Measurements from ENCODE around the gene KRTAP10-2.

The KRTAP10-2 gene

GRCh38 chr21:44515359-44516165 lies 35.7 kb downstream of the KRTAP10-2 start:
- H3K9ac ChIP-seq (ENCODE audit: low read length), result no peak overlapping the region
- no peaks in the 10 kb centered on the region for H3K27me3 ChIP-seq (ENCODE audit: low read length)
- H3K4me2 ChIP-seq (ENCODE audit: low read depth, low read length, poor library complexity, severe bottlenecking), result no peak overlapping the region

DNA sequence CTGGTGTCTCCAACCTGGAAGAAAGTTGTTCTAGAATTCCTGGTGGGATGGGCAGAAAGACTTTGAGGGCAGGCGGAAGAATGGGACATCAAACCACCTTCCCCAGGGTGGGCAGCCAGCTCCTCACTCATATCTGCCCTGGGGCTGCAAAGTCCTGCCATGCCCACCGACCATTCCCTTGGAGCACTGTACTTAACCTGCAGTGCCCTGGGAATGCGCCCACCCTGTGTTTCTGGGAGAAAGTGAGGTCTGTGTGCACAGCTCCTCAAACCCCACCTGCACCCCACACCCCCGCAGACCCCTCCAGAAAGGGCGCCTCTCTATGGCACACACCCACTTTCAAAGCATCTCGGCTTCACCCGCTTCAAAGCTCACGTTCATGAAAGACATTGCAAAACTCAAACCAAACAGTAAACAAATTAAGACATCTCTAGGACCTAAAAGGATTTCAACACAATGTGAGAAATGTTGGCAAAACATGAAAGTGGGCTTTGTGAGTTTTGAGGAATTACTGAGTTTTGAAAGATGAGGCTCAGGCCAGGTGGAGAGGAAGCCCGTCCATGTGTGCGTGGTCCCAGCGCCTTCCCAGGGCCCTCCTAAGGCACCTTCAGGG lies 36.5 kb downstream of the KRTAP10-2 start:
- H3K9me3 ChIP-seq (ENCODE audit: insufficient read depth, low read length), result no peaks in the 10 kb centered on the region
- no peak overlapping the region for H3K4me2 ChIP-seq (ENCODE audit: low read depth, low read length, poor library complexity, severe bottlenecking)
- H3K9me2 ChIP-seq (replicated peaks; ENCODE audit: insufficient read depth, low read length), result no peaks in the 10 kb centered on the region
- no peaks in the 10 kb centered on the region for H3F3A ChIP-seq (ENCODE audit: insufficient read depth)
- no peaks in the 10 kb centered on the region for H3K36me3 ChIP-seq (ENCODE audit: low read length)
- no peaks in the 10 kb centered on the region for H3K27me3 ChIP-seq (ENCODE audit: low read length)
- no peak overlapping the region for H3K27ac ChIP-seq (ENCODE audit: low read depth, low read length)
- no peaks in the 10 kb centered on the region for H3K79me2 ChIP-seq (ENCODE audit: insufficient read depth, low read length)
- no peaks in the 10 kb centered on the region for H4K20me1 ChIP-seq (ENCODE audit: low read depth, low read length)
- no peak for TF ChIP-seq EZH2phosphoT487 (conservative IDR thresholded peaks at IDR 0.05; ENCODE audit: low read length)
- no peak for TF ChIP-seq CTCF (IDR thresholded peaks at IDR 0.05; ENCODE audit: insufficient read depth, low read length, poor library complexity, severe bottlenecking)
- no peak overlapping the region for H3K9ac ChIP-seq (ENCODE audit: low read length)
- no peak overlapping the region for H3K4me3 ChIP-seq (ENCODE audit: insufficient read depth, low read length, poor library complexity, severe bottlenecking)
- H2AFZ ChIP-seq (ENCODE audit: low read depth, low read length, severe bottlenecking), result no peak overlapping the region

More at GRCh38 chr21:44515359-44516165, 35.7 kb downstream of the KRTAP10-2 start:
- no peaks in the 10 kb centered on the region for H3K9me3 ChIP-seq (ENCODE audit: insufficient read depth, low read length)
- no peak for TF ChIP-seq CTCF (IDR thresholded peaks at IDR 0.05; ENCODE audit: insufficient read depth, low read length, poor library complexity, severe bottlenecking)
- TF ChIP-seq EZH2phosphoT487 (conservative IDR thresholded peaks at IDR 0.05; ENCODE audit: low read length), result no peak
- H3K27ac ChIP-seq (ENCODE audit: low read depth, low read length), result no peak overlapping the region
- no peaks in the 10 kb centered on the region for H3K9me2 ChIP-seq (replicated peaks; ENCODE audit: insufficient read depth, low read length)
- no peaks in the 10 kb centered on the region for H3K36me3 ChIP-seq (ENCODE audit: low read length)
- H3F3A ChIP-seq (ENCODE audit: insufficient read depth), result no peaks in the 10 kb centered on the region
- H4K20me1 ChIP-seq (ENCODE audit: low read depth, low read length), result no peaks in the 10 kb centered on the region
- no peak overlapping the region for H3K4me3 ChIP-seq (ENCODE audit: insufficient read depth, low read length, poor library complexity, severe bottlenecking)
- H3K79me2 ChIP-seq (ENCODE audit: insufficient read depth, low read length), result no peaks in the 10 kb centered on the region
- no peak overlapping the region for H2AFZ ChIP-seq (ENCODE audit: low read depth, low read length, severe bottlenecking)

DNA sequence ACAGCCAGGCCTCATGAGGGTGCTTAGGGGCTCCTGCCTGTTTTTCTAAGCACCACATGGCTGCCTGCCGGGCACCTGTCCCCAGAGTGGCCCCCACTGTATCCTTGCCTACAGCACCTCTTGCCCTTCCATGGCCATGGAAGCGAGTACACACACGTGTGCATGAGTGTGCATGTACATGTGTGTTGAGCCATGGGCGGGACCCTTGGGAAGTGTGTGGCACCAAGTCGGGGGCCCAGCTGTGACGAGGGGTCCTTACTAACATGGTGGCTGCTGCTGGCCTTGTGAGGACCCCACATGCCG lies 37.1 kb downstream of the KRTAP10-2 start:
- no peak overlapping the region for H3K4me2 ChIP-seq (ENCODE audit: low read depth, low read length, poor library complexity, severe bottlenecking)
- H3K27me3 ChIP-seq (ENCODE audit: low read length), result no peaks in the 10 kb centered on the region
- no peaks in the 10 kb centered on the region for H3K79me2 ChIP-seq (ENCODE audit: insufficient read depth, low read length)

More for the DNA sequence above, 37.1 kb downstream of the KRTAP10-2 start:
- Histone ChIP-seq H4K20me1 (ENCODE audit: low read depth, low read length) (no peaks in the 10 kb centered on the region), H3F3A (ENCODE audit: insufficient read depth) (no peaks in the 10 kb centered on the region), H3K9me3 (ENCODE audit: insufficient read depth, low read length) (no peaks in the 10 kb centered on the region), H3K9me2 (replicated peaks; ENCODE audit: insufficient read depth, low read length) (no peaks in the 10 kb centered on the region), H3K9ac (ENCODE audit: low read length) (no peak overlapping the region), H3K36me3 (ENCODE audit: low read length) (no peaks in the 10 kb centered on the region), H3K27ac (ENCODE audit: low read depth, low read length) (no peak overlapping the region), H3K4me3 (ENCODE audit: insufficient read depth, low read length, poor library complexity, severe bottlenecking) (no peak overlapping the region), H2AFZ (ENCODE audit: low read depth, low read length, severe bottlenecking) (no peak overlapping the region)
- no peak for TF ChIP-seq EZH2phosphoT487 (conservative IDR thresholded peaks at IDR 0.05; ENCODE audit: low read length)
- TF ChIP-seq CTCF (IDR thresholded peaks at IDR 0.05; ENCODE audit: insufficient read depth, low read length, poor library complexity, severe bottlenecking), result no peak
